ENCODE measurements around the gene PUS3.
"Not testable (repeated sequence)": the region's sequence is repeated elsewhere in the genome, so short reads cannot be mapped to it uniquely, and the experiment has no call there.

PUS3 gene

DNA sequence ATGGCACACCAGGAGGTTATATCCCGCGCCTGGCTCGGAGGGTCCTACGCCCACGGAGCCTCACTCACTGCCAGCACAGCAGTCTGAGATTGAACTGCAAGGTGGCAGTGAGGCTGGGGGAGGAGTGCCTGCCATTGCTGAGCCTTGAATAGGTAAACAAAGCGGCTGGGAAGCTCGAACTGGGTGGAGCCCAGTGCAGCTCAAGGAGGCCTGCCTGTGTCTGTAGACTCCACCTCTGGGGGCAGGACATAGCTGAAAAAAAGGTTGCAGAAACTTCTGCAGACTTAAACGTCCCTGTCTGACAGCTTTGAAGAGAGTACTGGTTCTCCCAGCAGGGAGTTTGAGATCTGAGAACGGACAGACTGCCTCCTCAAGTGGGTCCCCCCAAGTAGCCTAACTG, 45.3 kb downstream of the PUS3 start:
- DNase-seq = not testable (repeated sequence)

- DNase-seq = no peak
Observed at GRCh38 chr11:125846188-125846587, 56.8 kb downstream of the PUS3 start.

Measured in NCI-H510A treated with DMSO at 0.1 percent for 48 hours (cell line).